ENCODE measurements around the gene NT5DC4.
A peak's percentile ranks its signal among the peaks of the same experiment; 100 is the strongest.
"Not testable (repeated sequence)": the region's sequence is repeated elsewhere in the genome, so short reads cannot be mapped to it uniquely, and the experiment has no call there.

NT5DC4 gene

GRCh38 chr2:112712903-112713584 is 7.8 kb upstream of the NT5DC4 start:
- Mint-ChIP-seq H3K27me3 (peaks cover 51% of the 10 kb centered on the region), H3K4me3 (no peak overlapping the region), H3K27ac (peak overlapping the region in 1 of 2 donors; percentile 86), H3K4me1 (peaks cover 12% of the 10 kb centered on the region), H3K9me3 (no peaks in the 10 kb centered on the region)
- peak in 1 of 2 donors; percentile 9 for DNase-seq
- no peak for ATAC-seq

GRCh38 chr2:112713585-112713925 is 7.3 kb upstream of the NT5DC4 start:
- H3K27ac Mint-ChIP-seq = no peak overlapping the region
- H3K27me3 Mint-ChIP-seq = peaks cover 51% of the 10 kb centered on the region
- DNase-seq (peak in 1 of 2 donors; percentile 6), ATAC-seq (no peak)
- H3K4me3 Mint-ChIP-seq = no peak overlapping the region
- H3K4me1 Mint-ChIP-seq = peaks cover 9% of the 10 kb centered on the region
- no peaks in the 10 kb centered on the region for H3K9me3 Mint-ChIP-seq

- Mint-ChIP-seq H3K9me3 (no peaks in the 10 kb centered on the region), H3K4me3 (no peak overlapping the region), H3K27ac (no peak overlapping the region), H3K27me3 (peaks cover 51% of the 10 kb centered on the region), H3K4me1 (peaks cover 9% of the 10 kb centered on the region)
- ATAC-seq = no peak
- DNase-seq = no peak
These were observed 6.9 kb upstream of the NT5DC4 start for GRCh38 chr2:112713926-112714325.

GRCh38 chr2:112714331-112714730 is 6.5 kb upstream of the NT5DC4 start:
- H3K4me3 Mint-ChIP-seq = no peak overlapping the region
- H3K4me1 Mint-ChIP-seq = peaks cover 9% of the 10 kb centered on the region
- peaks cover 49% of the 10 kb centered on the region for H3K27me3 Mint-ChIP-seq
- DNase-seq (no peak), ATAC-seq (no peak)
- no peak overlapping the region for H3K27ac Mint-ChIP-seq
- no peaks in the 10 kb centered on the region for H3K9me3 Mint-ChIP-seq

GRCh38 chr2:112714836-112715631 is 5.8 kb upstream of the NT5DC4 start:
- ATAC-seq = no peak
- Mint-ChIP-seq H3K4me1 (peaks cover 9% of the 10 kb centered on the region), H3K27me3 (peaks cover 43% of the 10 kb centered on the region), H3K9me3 (no peaks in the 10 kb centered on the region), H3K4me3 (no peak overlapping the region), H3K27ac (no peak overlapping the region)
- DNase-seq = no peak

GRCh38 chr2:112716094-112716493 is 4.7 kb upstream of the NT5DC4 start:
- H3K4me1 Mint-ChIP-seq, H3K4me3 Mint-ChIP-seq, DNase-seq, H3K9me3 Mint-ChIP-seq, H3K27ac Mint-ChIP-seq, ATAC-seq: not testable (repeated sequence)
- peaks cover 36% of the 10 kb centered on the region for H3K27me3 Mint-ChIP-seq

GRCh38 chr2:112716826-112717352 is 3.9 kb upstream of the NT5DC4 start:
- not testable (repeated sequence) for H3K27ac Mint-ChIP-seq, DNase-seq, H3K4me3 Mint-ChIP-seq, H3K9me3 Mint-ChIP-seq, H3K4me1 Mint-ChIP-seq, ATAC-seq
- H3K27me3 Mint-ChIP-seq = peaks cover 32% of the 10 kb centered on the region

GRCh38 chr2:112718863-112719370 is 1.9 kb upstream of the NT5DC4 start:
- no peaks in the 10 kb centered on the region for H3K9me3 Mint-ChIP-seq
- no peaks in the 10 kb centered on the region for H3K4me1 Mint-ChIP-seq
- DNase-seq = no peak
- H3K27ac Mint-ChIP-seq = no peak overlapping the region
- no peak overlapping the region for H3K4me3 Mint-ChIP-seq
- peaks cover 12% of the 10 kb centered on the region for H3K27me3 Mint-ChIP-seq
- ATAC-seq = peak; percentile 39

- Mint-ChIP-seq H3K9me3 (no peaks in the 10 kb centered on the region), H3K4me1 (peaks cover 13% of the 10 kb centered on the region), H3K27ac (no peak overlapping the region), H3K4me3 (no peak overlapping the region), H3K27me3 (peaks cover 2% of the 10 kb centered on the region)
- DNase-seq (no peak), ATAC-seq (no peak)
These were observed 1.2 kb downstream of the NT5DC4 start for GRCh38 chr2:112721819-112722522.

GRCh38 chr2:112722816-112723546 is 2.2 kb downstream of the NT5DC4 start:
- Mint-ChIP-seq H3K27ac (peak overlapping the region in 1 of 2 donors; percentile 27), H3K4me3 (no peak overlapping the region), H3K4me1 (peaks cover 15% of the 10 kb centered on the region), H3K27me3 (peaks cover 12% of the 10 kb centered on the region), H3K9me3 (no peaks in the 10 kb centered on the region)
- ATAC-seq = no peak
- DNase-seq = no peak

- peaks cover 18% of the 10 kb centered on the region for H3K27me3 Mint-ChIP-seq
- H3K4me3 Mint-ChIP-seq = no peak overlapping the region
- H3K4me1 Mint-ChIP-seq = peaks cover 15% of the 10 kb centered on the region
- H3K9me3 Mint-ChIP-seq = no peaks in the 10 kb centered on the region
- no peak overlapping the region for H3K27ac Mint-ChIP-seq
- DNase-seq (no peak), ATAC-seq (no peak)
These were observed 2.7 kb downstream of the NT5DC4 start for GRCh38 chr2:112723547-112723940.

GRCh38 chr2:112723995-112724394 is 3.2 kb downstream of the NT5DC4 start:
- Mint-ChIP-seq H3K4me3 (no peak overlapping the region), H3K4me1 (peaks cover 15% of the 10 kb centered on the region), H3K9me3 (no peaks in the 10 kb centered on the region), H3K27me3 (peaks cover 21% of the 10 kb centered on the region), H3K27ac (no peak overlapping the region)
- ATAC-seq (no peak), DNase-seq (no peak)

GRCh38 chr2:112724591-112725525 is 4.0 kb downstream of the NT5DC4 start:
- no peak for DNase-seq
- no peak overlapping the region for H3K27ac Mint-ChIP-seq
- H3K4me3 Mint-ChIP-seq = no peak overlapping the region
- peaks cover 21% of the 10 kb centered on the region for H3K27me3 Mint-ChIP-seq
- no peaks in the 10 kb centered on the region for H3K9me3 Mint-ChIP-seq
- ATAC-seq = no peak
- H3K4me1 Mint-ChIP-seq = peaks cover 15% of the 10 kb centered on the region
